ENCODE data around the gene FOXL3.

DNA sequence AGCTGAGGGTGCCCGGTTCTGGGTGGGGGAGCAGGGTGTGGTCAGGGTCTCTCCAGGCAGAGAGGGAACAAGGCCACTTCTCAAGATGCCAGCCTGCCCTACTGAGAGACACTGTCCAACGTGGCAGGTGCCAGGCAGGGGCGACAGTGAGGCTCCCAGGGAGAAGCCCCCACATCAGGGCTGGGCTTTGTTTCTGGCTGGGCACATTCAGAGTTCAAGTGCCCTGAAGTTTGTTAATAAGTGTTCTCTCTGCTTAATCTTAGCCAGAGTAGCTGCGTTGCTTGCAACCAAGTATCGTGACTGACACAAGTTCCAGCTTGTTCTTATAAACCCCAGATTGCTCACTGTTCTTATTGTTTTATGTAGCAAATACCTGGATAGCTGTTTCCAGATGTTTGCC lies 21.8 kb downstream of the FOXL3 start:
- TF ChIP-seq, protein P1, sequence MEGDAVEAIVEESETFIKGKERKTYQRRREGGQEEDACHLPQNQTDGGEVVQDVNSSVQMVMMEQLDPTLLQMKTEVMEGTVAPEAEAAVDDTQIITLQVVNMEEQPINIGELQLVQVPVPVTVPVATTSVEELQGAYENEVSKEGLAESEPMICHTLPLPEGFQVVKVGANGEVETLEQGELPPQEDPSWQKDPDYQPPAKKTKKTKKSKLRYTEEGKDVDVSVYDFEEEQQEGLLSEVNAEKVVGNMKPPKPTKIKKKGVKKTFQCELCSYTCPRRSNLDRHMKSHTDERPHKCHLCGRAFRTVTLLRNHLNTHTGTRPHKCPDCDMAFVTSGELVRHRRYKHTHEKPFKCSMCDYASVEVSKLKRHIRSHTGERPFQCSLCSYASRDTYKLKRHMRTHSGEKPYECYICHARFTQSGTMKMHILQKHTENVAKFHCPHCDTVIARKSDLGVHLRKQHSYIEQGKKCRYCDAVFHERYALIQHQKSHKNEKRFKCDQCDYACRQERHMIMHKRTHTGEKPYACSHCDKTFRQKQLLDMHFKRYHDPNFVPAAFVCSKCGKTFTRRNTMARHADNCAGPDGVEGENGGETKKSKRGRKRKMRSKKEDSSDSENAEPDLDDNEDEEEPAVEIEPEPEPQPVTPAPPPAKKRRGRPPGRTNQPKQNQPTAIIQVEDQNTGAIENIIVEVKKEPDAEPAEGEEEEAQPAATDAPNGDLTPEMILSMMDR (IDR thresholded peaks at IDR 0.05 in 4 of 5, conservative IDR thresholded peaks at IDR 0.05 in 1 of 5) = no peak
- no peak for TF ChIP-seq POLR2A (IDR thresholded peaks at IDR 0.05)
